B cell (primary cell): ENCODE measurements around the gene ZNF300.

ENCODE experiments used
- CTCF ChIP-seq: fragments of 200-600 bp; IDR thresholded peaks from one replicate; pipeline ENCODE4 v1.8.0; 2022; ENCODE audit warnings: antibody characterized with exemption, mild to moderate bottlenecking
- EZH2 ChIP-seq: IDR thresholded peaks from 2 replicates; pipeline ENCODE4 v1.6.1; 2012; ENCODE audit warnings: borderline replicate concordance, low read depth, mild to moderate bottlenecking, moderate library complexity, low read length; ENCODE audit not compliant: insufficient read depth, poor library complexity, severe bottlenecking

GRCh38 chr5:150904479-150905311, at the start of gene ZNF300:
- no peak for TF ChIP-seq CTCF
- no peak for TF ChIP-seq EZH2
